Uterus (tissue), 4 donors: ENCODE results near the gene RPL31. TPM values are rescaled to one million over a fixed set of nuclear protein-coding genes. Genes with fewer than 3 reads are reported as not detected.

ENCODE experiments used
- DNase-seq, 2 donors: peaks; one replicate each; pipeline ENCODE4 v3.0.0-alpha.2; 2019 to 2020
- H3K27ac ChIP-seq, 2 donors: fragments of 200-600 bp; sonication (generic); 1 replicate in 1 of 2; 2 replicates in 1 of 2; pipeline ENCODE4 v1.5.1; 2016 to 2018
- H3K27me3 ChIP-seq, 2 donors: fragments of 200-600 bp; sonication (generic); one replicate each; pipeline ENCODE4 v1.5.1; 2018 to 2019; ENCODE audit warnings: control low read depth in 1 of 2
- H3K36me3 ChIP-seq, 2 donors: fragments of 200-600 bp; sonication (generic); one replicate each; pipeline ENCODE4 v1.5.1; 2019; ENCODE audit warnings: control low read depth in 1 of 2
- H3K4me1 ChIP-seq, 2 donors: fragments of 200-600 bp; sonication (generic); one replicate each; pipeline ENCODE4 v1.5.1; 2018 to 2019; ENCODE audit warnings: control low read depth in 1 of 2
- H3K4me3 ChIP-seq, 2 donors: fragments of 200-600 bp; sonication (generic); 1 replicate in 1 of 2; 2 replicates in 1 of 2; pipeline ENCODE4 v1.5.1; 2018 to 2019; ENCODE audit warnings: mild to moderate bottlenecking in 1 of 2
- H3K9me3 ChIP-seq, 2 donors: fragments of 200-600 bp; sonication (generic); one replicate each; pipeline ENCODE4 v1.5.1; 2019; ENCODE audit warnings: control low read depth in 1 of 2
- CTCF ChIP-seq, 4 experiments: fragments of 200-600 bp in 2 of 4; fragments of 450-650 bp in 2 of 4; sonication (generic) in 2 of 4; IDR thresholded peaks; one replicate each; pipeline ENCODE4 v1.5.1; 2016 to 2019; ENCODE audit warnings: antibody characterized with exemption in 4 of 4, mild to moderate bottlenecking in 2 of 4, moderate library complexity in 1 of 4
- POLR2A ChIP-seq, 2 donors: fragments of 450-650 bp; IDR thresholded peaks; one replicate each; pipeline ENCODE4 v1.6.1; 2016; ENCODE audit warnings: antibody characterized with exemption in 2 of 2, mild to moderate bottlenecking in 1 of 2, moderate library complexity in 1 of 2
- intact Hi-C: fragments of 100-400 bp; cut with DNase I; formaldehyde crosslinking; loops from one replicate; pipeline ENCODE4 v1.15.1; 2023; ENCODE audit warnings: low total_unique reads
- total RNA-seq, 4 donors: library from RNA; depleted of rRNA in 3 of 4; stranded (reverse); fragments of >200 nt in 3 of 4; gene quantifications; one replicate each; pipeline versions ENCODE4 v1.1.0 to v1.2.4, GENCODE V29; 2014 to 2023
- donor health status: DM: yes; HTN: yes; CAD: no.

RPL31 gene
- total RNA-seq, 4 donors from 2014 or later = 918 to 2,301 (median 1,306) TPM

GRCh38 chr2:100978582-100979191 is 23.4 kb upstream of the RPL31 start:
- peak; percentile 31 to 34 for DNase-seq
- Histone ChIP-seq H3K36me3 (no peaks in the 10 kb centered on the region), H3K9me3 (no peaks in the 10 kb centered on the region), H3K27ac (peak overlapping the region in 1 of 2 donors; percentile 36), H3K4me1 (no peaks in the 10 kb centered on the region), H3K27me3 (no peaks in the 10 kb centered on the region), H3K4me3 (no peak overlapping the region)
- intact Hi-C loops = no loop called here
- TF ChIP-seq CTCF (IDR thresholded peaks at IDR 0.05) (no peak), POLR2A (IDR thresholded peaks at IDR 0.05) (no peak)

- DNase-seq = no peak
- intact Hi-C loops = loop anchor here (10.0 kb wide), 1 partner anchor 275 kb away; no protein-coding TSS in a partner anchor
- Histone ChIP-seq H3K27me3 (no peaks in the 10 kb centered on the region), H3K4me1 (no peaks in the 10 kb centered on the region), H3K36me3 (no peaks in the 10 kb centered on the region), H3K9me3 (no peaks in the 10 kb centered on the region), H3K4me3 (no peak overlapping the region), H3K27ac (no peak overlapping the region)
- TF ChIP-seq CTCF (IDR thresholded peaks at IDR 0.05) (no peak), POLR2A (IDR thresholded peaks at IDR 0.05) (no peak)
Measured at GRCh38 chr2:100980046-100980445, 22.0 kb upstream of the RPL31 start.

GRCh38 chr2:100981011-100981410 is 21.1 kb upstream of the RPL31 start:
- H3K27me3 ChIP-seq = no peaks in the 10 kb centered on the region
- no peaks in the 10 kb centered on the region for H3K9me3 ChIP-seq
- H3K27ac ChIP-seq = no peak overlapping the region
- intact Hi-C loops = loop anchor here (10.0 kb wide), 1 partner anchor 276 kb away; no protein-coding TSS in a partner anchor
- no peak for TF ChIP-seq CTCF (IDR thresholded peaks at IDR 0.05)
- no peak for TF ChIP-seq POLR2A (IDR thresholded peaks at IDR 0.05)
- no peak for DNase-seq
- H3K4me1 ChIP-seq = no peaks in the 10 kb centered on the region
- no peaks in the 10 kb centered on the region for H3K36me3 ChIP-seq
- H3K4me3 ChIP-seq = no peak overlapping the region

GRCh38 chr2:100982431-100982861 is 19.6 kb upstream of the RPL31 start:
- Histone ChIP-seq H3K4me1 (no peaks in the 10 kb centered on the region), H3K27ac (no peak overlapping the region), H3K4me3 (no peak overlapping the region), H3K9me3 (no peaks in the 10 kb centered on the region), H3K36me3 (no peaks in the 10 kb centered on the region), H3K27me3 (no peaks in the 10 kb centered on the region)
- TF ChIP-seq POLR2A (IDR thresholded peaks at IDR 0.05) (no peak), CTCF (IDR thresholded peaks at IDR 0.05) (no peak)
- intact Hi-C loops = loop anchor here (2.0 to 10.0 kb wide), 2 partner anchors 278 to 372 kb away; no protein-coding TSS in a partner anchor
- no peak for DNase-seq

GRCh38 chr2:100983201-100983600 is 18.9 kb upstream of the RPL31 start:
- intact Hi-C loops = loop anchor here (2.0 to 10.0 kb wide), 2 partner anchors 278 to 372 kb away; no protein-coding TSS in a partner anchor
- Histone ChIP-seq H3K36me3 (no peaks in the 10 kb centered on the region), H3K9me3 (no peaks in the 10 kb centered on the region), H3K4me3 (no peak overlapping the region), H3K27me3 (no peaks in the 10 kb centered on the region), H3K27ac (peak overlapping the region; percentile 59 to 64), H3K4me1 (no peaks in the 10 kb centered on the region)
- DNase-seq = no peak
- no peak for TF ChIP-seq POLR2A (IDR thresholded peaks at IDR 0.05)
- no peak for TF ChIP-seq CTCF (IDR thresholded peaks at IDR 0.05)
